Measurements from ENCODE around the gene RFLNA.

DNA sequence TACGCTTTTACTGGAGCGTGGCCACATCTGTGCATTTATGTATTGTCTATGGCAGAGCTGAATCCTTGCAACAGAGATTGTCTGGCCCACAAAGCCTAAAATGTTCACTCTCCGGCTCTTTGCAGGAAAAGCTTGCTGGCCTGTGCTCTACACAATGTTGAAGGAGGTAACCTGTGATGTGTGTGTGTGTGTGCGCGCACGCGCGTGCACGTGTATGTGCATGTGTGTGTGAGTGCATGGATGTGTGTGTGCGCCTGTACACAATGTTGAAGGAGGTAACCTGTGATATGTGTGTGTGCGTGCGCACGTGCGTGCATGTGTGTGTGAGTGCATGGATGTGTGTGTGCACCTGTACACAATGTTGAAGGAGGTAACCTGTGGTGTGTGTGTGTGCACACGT is 62.7 kb downstream of the RFLNA start:
- TF ChIP-seq, protein P1, sequence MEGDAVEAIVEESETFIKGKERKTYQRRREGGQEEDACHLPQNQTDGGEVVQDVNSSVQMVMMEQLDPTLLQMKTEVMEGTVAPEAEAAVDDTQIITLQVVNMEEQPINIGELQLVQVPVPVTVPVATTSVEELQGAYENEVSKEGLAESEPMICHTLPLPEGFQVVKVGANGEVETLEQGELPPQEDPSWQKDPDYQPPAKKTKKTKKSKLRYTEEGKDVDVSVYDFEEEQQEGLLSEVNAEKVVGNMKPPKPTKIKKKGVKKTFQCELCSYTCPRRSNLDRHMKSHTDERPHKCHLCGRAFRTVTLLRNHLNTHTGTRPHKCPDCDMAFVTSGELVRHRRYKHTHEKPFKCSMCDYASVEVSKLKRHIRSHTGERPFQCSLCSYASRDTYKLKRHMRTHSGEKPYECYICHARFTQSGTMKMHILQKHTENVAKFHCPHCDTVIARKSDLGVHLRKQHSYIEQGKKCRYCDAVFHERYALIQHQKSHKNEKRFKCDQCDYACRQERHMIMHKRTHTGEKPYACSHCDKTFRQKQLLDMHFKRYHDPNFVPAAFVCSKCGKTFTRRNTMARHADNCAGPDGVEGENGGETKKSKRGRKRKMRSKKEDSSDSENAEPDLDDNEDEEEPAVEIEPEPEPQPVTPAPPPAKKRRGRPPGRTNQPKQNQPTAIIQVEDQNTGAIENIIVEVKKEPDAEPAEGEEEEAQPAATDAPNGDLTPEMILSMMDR (conservative IDR thresholded peaks at IDR 0.05 in 1 of 2, IDR thresholded peaks at IDR 0.05 in 1 of 2; ENCODE audit: extremely low read depth in 1 of 2, insufficient read depth in 1 of 2, low read depth in 1 of 2, low read length in 2 of 2): no peak
- TF ChIP-seq EZH2 (IDR thresholded peaks at IDR 0.05; ENCODE audit: borderline replicate concordance, low read length): no peak
